Fibroblast of villous mesenchyme (primary cell): ENCODE measurements around the gene GMDS. TPM values are rescaled to one million over a fixed set of nuclear protein-coding genes. Genes with fewer than 3 reads are reported as not detected.
A peak's percentile ranks its signal among the peaks of the same experiment; 100 is the strongest.

Experiments
- DNase-seq: peaks from one replicate; pipeline ENCODE4 v3.0.0-alpha.2; 2010; ENCODE audit warnings: low read depth
- H3K4me3 ChIP-seq: 2 replicates; pipeline ENCODE4 v1.5.1; 2011; ENCODE audit warnings: low read depth, mild to moderate bottlenecking, low read length
- total RNA-seq: library from RNA; depleted of rRNA; stranded (reverse); fragments of >200 nt; gene quantifications from 2 replicates; pipeline ENCODE4 v1.2.3, GENCODE V29; 2012
- TF ChIP-seq, protein P1 (sequence below): IDR thresholded peaks from 2 replicates; pipeline ENCODE4 v1.5.1; 2012; ENCODE audit warnings: low read depth, mild to moderate bottlenecking, low read length; ENCODE audit not compliant: insufficient read depth

GMDS gene
- total RNA-seq, 1 donor = 6.5 TPM

DNA sequence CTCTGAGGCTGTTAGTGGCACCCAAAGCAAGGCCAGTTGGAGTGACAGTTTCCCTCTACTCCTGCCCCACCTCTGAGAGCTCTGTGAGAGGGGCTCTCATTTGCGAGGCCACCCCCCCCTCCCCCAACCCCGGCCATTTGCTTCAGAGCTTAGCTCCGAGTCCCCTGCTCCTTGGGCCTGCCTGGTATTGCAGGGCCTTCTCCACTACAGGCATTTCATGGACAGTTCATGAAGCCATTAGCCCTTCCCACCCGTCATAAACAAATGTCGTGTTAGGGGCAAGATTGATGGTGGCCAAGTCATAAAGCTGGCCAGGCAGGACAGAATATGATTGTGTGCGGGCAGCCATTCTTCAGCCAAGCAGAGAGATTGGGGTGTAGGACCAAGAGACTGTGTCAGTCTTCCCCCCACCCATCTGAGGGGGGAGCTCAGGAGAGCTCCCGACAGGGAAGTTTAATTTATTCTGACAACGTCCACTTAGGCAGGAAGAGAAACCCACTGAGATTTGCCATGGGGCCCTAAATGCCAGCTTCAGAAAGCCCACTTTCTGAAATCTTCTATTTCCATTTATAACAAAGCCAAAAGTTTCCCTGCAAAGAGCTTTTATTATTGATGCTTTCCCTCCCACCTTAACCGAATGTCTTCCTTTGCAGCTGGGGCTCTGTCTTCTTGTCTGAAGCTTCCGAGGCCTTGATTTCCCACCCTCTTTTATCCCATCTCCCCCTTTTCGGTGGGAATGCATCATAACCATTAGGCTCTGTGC is 628.5 kb downstream of the GMDS start:
- no peak overlapping the region for H3K4me3 ChIP-seq
- DNase-seq = no peak
- TF ChIP-seq, protein P1, sequence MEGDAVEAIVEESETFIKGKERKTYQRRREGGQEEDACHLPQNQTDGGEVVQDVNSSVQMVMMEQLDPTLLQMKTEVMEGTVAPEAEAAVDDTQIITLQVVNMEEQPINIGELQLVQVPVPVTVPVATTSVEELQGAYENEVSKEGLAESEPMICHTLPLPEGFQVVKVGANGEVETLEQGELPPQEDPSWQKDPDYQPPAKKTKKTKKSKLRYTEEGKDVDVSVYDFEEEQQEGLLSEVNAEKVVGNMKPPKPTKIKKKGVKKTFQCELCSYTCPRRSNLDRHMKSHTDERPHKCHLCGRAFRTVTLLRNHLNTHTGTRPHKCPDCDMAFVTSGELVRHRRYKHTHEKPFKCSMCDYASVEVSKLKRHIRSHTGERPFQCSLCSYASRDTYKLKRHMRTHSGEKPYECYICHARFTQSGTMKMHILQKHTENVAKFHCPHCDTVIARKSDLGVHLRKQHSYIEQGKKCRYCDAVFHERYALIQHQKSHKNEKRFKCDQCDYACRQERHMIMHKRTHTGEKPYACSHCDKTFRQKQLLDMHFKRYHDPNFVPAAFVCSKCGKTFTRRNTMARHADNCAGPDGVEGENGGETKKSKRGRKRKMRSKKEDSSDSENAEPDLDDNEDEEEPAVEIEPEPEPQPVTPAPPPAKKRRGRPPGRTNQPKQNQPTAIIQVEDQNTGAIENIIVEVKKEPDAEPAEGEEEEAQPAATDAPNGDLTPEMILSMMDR = no peak

GRCh38 chr6:1615853-1616420 is 629.5 kb downstream of the GMDS start:
- TF ChIP-seq, protein P1 = no peak
- DNase-seq = no peak
- no peak overlapping the region for H3K4me3 ChIP-seq

- no peak for DNase-seq
- TF ChIP-seq, protein P1 = no peak
- no peak overlapping the region for H3K4me3 ChIP-seq
Measured at GRCh38 chr6:1615151-1615852, 630.1 kb downstream of the GMDS start.

DNA sequence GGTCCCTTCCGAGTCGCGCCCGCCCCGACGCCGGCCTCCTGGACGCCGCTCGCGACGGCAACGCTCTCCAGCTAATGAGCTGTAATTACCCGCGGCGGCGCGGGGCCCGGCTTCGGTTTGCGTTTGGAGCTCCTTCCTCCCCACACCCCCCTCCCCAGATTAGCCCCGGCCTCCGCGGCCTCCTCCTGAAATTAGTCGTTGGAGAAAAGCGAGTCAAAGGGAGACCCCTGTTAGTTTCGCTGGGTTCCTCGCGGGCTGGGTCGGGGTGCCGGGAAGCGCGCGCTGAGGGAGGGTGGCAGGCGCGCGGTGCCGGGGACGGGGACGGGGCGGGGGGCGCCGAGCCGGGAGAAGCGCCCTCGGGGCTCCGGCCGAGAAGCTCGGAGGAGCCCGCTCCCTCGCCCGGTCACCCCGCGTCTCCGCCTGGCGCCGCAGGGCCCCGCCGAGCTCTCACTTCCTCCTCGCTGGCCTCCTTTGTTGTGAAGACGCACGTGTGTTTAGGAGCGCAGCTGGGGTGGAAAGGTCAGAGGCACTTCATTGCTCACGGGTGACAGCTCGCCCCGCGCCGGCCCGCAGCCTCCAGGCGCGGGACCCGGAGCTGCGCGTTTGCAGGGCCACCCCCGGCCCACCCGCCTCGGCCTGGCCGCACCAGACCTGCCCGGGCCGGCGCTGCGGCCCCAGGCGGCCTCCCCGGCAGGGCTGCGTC is 630.8 kb downstream of the GMDS start:
- TF ChIP-seq, protein P1 = no peak
- DNase-seq = no peak
- H3K4me3 ChIP-seq = no peak overlapping the region

- peak overlapping the region; percentile 36 for H3K4me3 ChIP-seq
- TF ChIP-seq, protein P1 = no peak
- DNase-seq = no peak
Measured at GRCh38 chr6:1613688-1614447, 631.5 kb downstream of the GMDS start.

- peak overlapping the region; percentile 36 for H3K4me3 ChIP-seq
- DNase-seq = no peak
- TF ChIP-seq, protein P1 = no peak
Measured at GRCh38 chr6:1613346-1613687, 632.1 kb downstream of the GMDS start.
